ENCODE data around the gene PRSS21. TPM values are rescaled to one million over a fixed set of nuclear protein-coding genes. Genes with fewer than 3 reads are reported as not detected.

Gene PRSS21

GRCh38 chr16:2866431-2866830 is 49.4 kb downstream of the PRSS21 start:
- no peak overlapping the region for H3K27ac ChIP-seq (ENCODE audit: low read depth, low read length)
- no peak overlapping the region for H3K9ac ChIP-seq (ENCODE audit: low read length)
- no peak overlapping the region for H3K18ac ChIP-seq (ENCODE audit: low read length)
- H2BK5ac ChIP-seq (ENCODE audit: low read length) = no peak overlapping the region
- no peaks in the 10 kb centered on the region for H3K79me1 ChIP-seq (ENCODE audit: low read length)
- WGBS (ENCODE audit: extremely low coverage, insufficient coverage, low lambda C conversion rate) = no CpG with 5 or more reads among the region's 4 CpGs
- no peak overlapping the region for H4K5ac ChIP-seq (ENCODE audit: low read length)
- H3K4me1 ChIP-seq (ENCODE audit: control insufficient read depth, low read depth, low read length) = peaks cover 2% of the 10 kb centered on the region
- no peak overlapping the region for H3K56ac ChIP-seq (ENCODE audit: low read length)
- no peak overlapping the region for H3K4me2 ChIP-seq (ENCODE audit: low read length)
- no peaks in the 10 kb centered on the region for H3K79me2 ChIP-seq (ENCODE audit: control insufficient read depth, insufficient read depth, low read length)
- no peak overlapping the region for H2BK120ac ChIP-seq (ENCODE audit: low read depth, low read length)
- DNase-seq = no peak
- H3K4me3 ChIP-seq (ENCODE audit: low read length) = no peak overlapping the region
- H4K8ac ChIP-seq (ENCODE audit: low read depth, low read length) = no peak overlapping the region
- H2AK5ac ChIP-seq (ENCODE audit: low read length) = no peak overlapping the region
- no peak overlapping the region for H2BK15ac ChIP-seq (replicated peaks; ENCODE audit: low read depth)
- no peak overlapping the region for H3K23ac ChIP-seq (ENCODE audit: low read length)
- H3K27me3 ChIP-seq (ENCODE audit: insufficient read depth, low read length, poor library complexity) = no peaks in the 10 kb centered on the region
- no peaks in the 10 kb centered on the region for H3K36me3 ChIP-seq (ENCODE audit: control insufficient read depth, insufficient read depth, low read length)
- H3K4ac ChIP-seq (ENCODE audit: low read depth, low read length) = no peak overlapping the region

GRCh38 chr16:2867661-2867986 is 50.6 kb downstream of the PRSS21 start:
- Histone ChIP-seq H3K4me3 (ENCODE audit: low read length) (peak overlapping the region; percentile 26), H3K36me3 (ENCODE audit: control insufficient read depth, insufficient read depth, low read length) (no peaks in the 10 kb centered on the region), H3K23ac (ENCODE audit: low read length) (no peak overlapping the region), H3K79me2 (ENCODE audit: control insufficient read depth, insufficient read depth, low read length) (no peaks in the 10 kb centered on the region), H4K5ac (ENCODE audit: low read length) (peak overlapping the region; percentile 99), H3K4me1 (ENCODE audit: control insufficient read depth, low read depth, low read length) (peaks cover 2% of the 10 kb centered on the region), H3K4me2 (ENCODE audit: low read length) (peak overlapping the region; percentile 85), H4K8ac (ENCODE audit: low read depth, low read length) (no peak overlapping the region), H2BK5ac (ENCODE audit: low read length) (no peak overlapping the region), H3K27me3 (ENCODE audit: insufficient read depth, low read length, poor library complexity) (no peaks in the 10 kb centered on the region), H3K18ac (ENCODE audit: low read length) (peak overlapping the region; percentile 72), H3K9ac (ENCODE audit: low read length) (peak overlapping the region; percentile 66), H3K79me1 (ENCODE audit: low read length) (no peaks in the 10 kb centered on the region), H2BK15ac (replicated peaks; ENCODE audit: low read depth) (no peak overlapping the region), H3K4ac (ENCODE audit: low read depth, low read length) (no peak overlapping the region), H2AK5ac (ENCODE audit: low read length) (no peak overlapping the region), H3K56ac (ENCODE audit: low read length) (peak overlapping the region; percentile 89), H2BK120ac (ENCODE audit: low read depth, low read length) (no peak overlapping the region), H3K27ac (ENCODE audit: low read depth, low read length) (peak overlapping the region; percentile 79)
- no CpG with 5 or more reads among the region's 8 CpGs for WGBS (ENCODE audit: extremely low coverage, insufficient coverage, low lambda C conversion rate)
- DNase-seq = no peak

GRCh38 chr16:2867987-2868789 is 51.2 kb downstream of the PRSS21 start:
- Histone ChIP-seq H2BK15ac (replicated peaks; ENCODE audit: low read depth) (no peak overlapping the region), H3K4me2 (ENCODE audit: low read length) (peak overlapping the region; percentile 85), H4K5ac (ENCODE audit: low read length) (peak overlapping the region; percentile 99), H2BK5ac (ENCODE audit: low read length) (peak overlapping the region; percentile 90), H3K9ac (ENCODE audit: low read length) (peak overlapping the region; percentile 83), H3K23ac (ENCODE audit: low read length) (no peak overlapping the region), H3K36me3 (ENCODE audit: control insufficient read depth, insufficient read depth, low read length) (no peaks in the 10 kb centered on the region), H3K4me3 (ENCODE audit: low read length) (peak overlapping the region; percentile 48), H3K18ac (ENCODE audit: low read length) (peak overlapping the region; percentile 72), H2AK5ac (ENCODE audit: low read length) (no peak overlapping the region), H3K56ac (ENCODE audit: low read length) (peak overlapping the region; percentile 91), H3K27ac (ENCODE audit: low read depth, low read length) (peak overlapping the region; percentile 79), H3K4ac (ENCODE audit: low read depth, low read length) (no peak overlapping the region), H4K8ac (ENCODE audit: low read depth, low read length) (no peak overlapping the region), H3K79me1 (ENCODE audit: low read length) (no peaks in the 10 kb centered on the region), H3K79me2 (ENCODE audit: control insufficient read depth, insufficient read depth, low read length) (no peaks in the 10 kb centered on the region), H3K27me3 (ENCODE audit: insufficient read depth, low read length, poor library complexity) (no peaks in the 10 kb centered on the region), H3K4me1 (ENCODE audit: control insufficient read depth, low read depth, low read length) (peaks cover 2% of the 10 kb centered on the region), H2BK120ac (ENCODE audit: low read depth, low read length) (no peak overlapping the region)
- peak; percentile 94 for DNase-seq
- WGBS (ENCODE audit: extremely low coverage, insufficient coverage, low lambda C conversion rate) = no CpG with 5 or more reads among the region's 45 CpGs

Small RNA genes within 50 kb of the gene (small RNA-seq; reads per million reads assigned to genes)
- gene SNORA3C (ENCODE audit: insufficient read depth) = not detected
